ENCODE data around the gene UST. TPM values are rescaled to one million over a fixed set of nuclear protein-coding genes. Genes with fewer than 3 reads are reported as not detected.

The UST gene
- total and polyA plus RNA-seq, 4 donors = 0.24 to 2.7 (median 0.87) TPM

DNA sequence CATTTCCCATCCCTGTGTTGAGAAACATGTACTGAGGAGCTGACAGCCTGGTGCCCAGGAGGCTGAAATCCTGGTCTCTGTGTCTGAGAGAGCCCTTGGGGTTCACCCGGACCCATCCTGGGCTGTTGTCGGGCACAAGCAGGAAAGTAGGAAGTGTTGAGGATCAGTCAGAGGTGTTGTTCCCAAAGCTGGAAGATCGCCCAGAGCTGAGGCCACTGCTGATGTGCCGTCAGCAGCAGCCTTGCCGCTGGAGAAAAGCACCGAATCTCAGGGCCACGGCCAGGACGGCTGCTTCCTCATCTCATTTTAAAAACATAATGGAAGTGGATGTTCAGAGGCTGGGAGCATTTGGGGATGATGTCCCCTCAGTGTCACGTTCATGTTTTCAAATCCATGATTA lies 218.5 kb downstream of the UST start:
- H3K36me3 ChIP-seq (ENCODE audit: control insufficient read depth in 4 of 4, insufficient read depth in 3 of 4, low read depth in 1 of 4, low read length in 3 of 4) = no peaks in the 10 kb centered on the region
- H3K27me3 ChIP-seq (ENCODE audit: control insufficient read depth in 4 of 4, insufficient read depth in 4 of 4, low read length in 3 of 4) = no peaks in the 10 kb centered on the region
- no peak overlapping the region for H3K9ac ChIP-seq (ENCODE audit: low read depth in 1 of 2, low read length in 2 of 2)
- H3K9me3 ChIP-seq (ENCODE audit: control insufficient read depth in 4 of 4, low read length in 3 of 4) = no peaks in the 10 kb centered on the region
- WGBS = 88% methylated on average over 9 of the region's 9 CpGs
- no peaks in the 10 kb centered on the region for H3K4me1 ChIP-seq (ENCODE audit: control insufficient read depth in 4 of 4, insufficient read depth in 4 of 4, low read length in 3 of 4)
- no peak for DNase-seq (ENCODE audit: low spot score)
- H3K27ac ChIP-seq (ENCODE audit: low read depth in 1 of 2, low read length in 2 of 2) = no peak overlapping the region
- H3K4me3 ChIP-seq (ENCODE audit: low read depth in 1 of 3, low read length in 3 of 3) = no peak overlapping the region
- TF ChIP-seq SP1 (IDR thresholded peaks at IDR 0.05) = no peak
- TF ChIP-seq, protein P1, sequence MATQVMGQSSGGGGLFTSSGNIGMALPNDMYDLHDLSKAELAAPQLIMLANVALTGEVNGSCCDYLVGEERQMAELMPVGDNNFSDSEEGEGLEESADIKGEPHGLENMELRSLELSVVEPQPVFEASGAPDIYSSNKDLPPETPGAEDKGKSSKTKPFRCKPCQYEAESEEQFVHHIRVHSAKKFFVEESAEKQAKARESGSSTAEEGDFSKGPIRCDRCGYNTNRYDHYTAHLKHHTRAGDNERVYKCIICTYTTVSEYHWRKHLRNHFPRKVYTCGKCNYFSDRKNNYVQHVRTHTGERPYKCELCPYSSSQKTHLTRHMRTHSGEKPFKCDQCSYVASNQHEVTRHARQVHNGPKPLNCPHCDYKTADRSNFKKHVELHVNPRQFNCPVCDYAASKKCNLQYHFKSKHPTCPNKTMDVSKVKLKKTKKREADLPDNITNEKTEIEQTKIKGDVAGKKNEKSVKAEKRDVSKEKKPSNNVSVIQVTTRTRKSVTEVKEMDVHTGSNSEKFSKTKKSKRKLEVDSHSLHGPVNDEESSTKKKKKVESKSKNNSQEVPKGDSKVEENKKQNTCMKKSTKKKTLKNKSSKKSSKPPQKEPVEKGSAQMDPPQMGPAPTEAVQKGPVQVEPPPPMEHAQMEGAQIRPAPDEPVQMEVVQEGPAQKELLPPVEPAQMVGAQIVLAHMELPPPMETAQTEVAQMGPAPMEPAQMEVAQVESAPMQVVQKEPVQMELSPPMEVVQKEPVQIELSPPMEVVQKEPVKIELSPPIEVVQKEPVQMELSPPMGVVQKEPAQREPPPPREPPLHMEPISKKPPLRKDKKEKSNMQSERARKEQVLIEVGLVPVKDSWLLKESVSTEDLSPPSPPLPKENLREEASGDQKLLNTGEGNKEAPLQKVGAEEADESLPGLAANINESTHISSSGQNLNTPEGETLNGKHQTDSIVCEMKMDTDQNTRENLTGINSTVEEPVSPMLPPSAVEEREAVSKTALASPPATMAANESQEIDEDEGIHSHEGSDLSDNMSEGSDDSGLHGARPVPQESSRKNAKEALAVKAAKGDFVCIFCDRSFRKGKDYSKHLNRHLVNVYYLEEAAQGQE (IDR thresholded peaks at IDR 0.05) = no peak
- no peak for TF ChIP-seq CTCF (IDR thresholded peaks at IDR 0.05; ENCODE audit: low read depth, low read length, missing input control)
- no peak for TF ChIP-seq FOXA1 (IDR thresholded peaks at IDR 0.05)
- TF ChIP-seq YY1 (IDR thresholded peaks at IDR 0.05) = no peak
- TF ChIP-seq GABPA (IDR thresholded peaks at IDR 0.05 in 1 of 2, conservative IDR thresholded peaks at IDR 0.05 in 1 of 2) = no peak
- no peak for TF ChIP-seq ATF3 (IDR thresholded peaks at IDR 0.05)

- Histone ChIP-seq H3K4me3 (ENCODE audit: low read depth in 1 of 3, low read length in 3 of 3) (no peak overlapping the region), H3K36me3 (ENCODE audit: control insufficient read depth in 4 of 4, insufficient read depth in 3 of 4, low read depth in 1 of 4, low read length in 3 of 4) (no peaks in the 10 kb centered on the region), H3K27ac (ENCODE audit: low read depth in 1 of 2, low read length in 2 of 2) (no peak overlapping the region), H3K4me1 (ENCODE audit: control insufficient read depth in 4 of 4, insufficient read depth in 4 of 4, low read length in 3 of 4) (no peaks in the 10 kb centered on the region), H3K9ac (ENCODE audit: low read depth in 1 of 2, low read length in 2 of 2) (no peak overlapping the region), H3K27me3 (ENCODE audit: control insufficient read depth in 4 of 4, insufficient read depth in 4 of 4, low read length in 3 of 4) (peaks cover 0 to 5% (median 0%) of the 10 kb centered on the region in 4 donors), H3K9me3 (ENCODE audit: control insufficient read depth in 4 of 4, low read length in 3 of 4) (no peaks in the 10 kb centered on the region)
- WGBS = 66% methylated on average over 4 of the region's 4 CpGs
- TF ChIP-seq JUND (IDR thresholded peaks at IDR 0.05) = no peak
- no peak for TF ChIP-seq MAX (IDR thresholded peaks at IDR 0.05)
- TF ChIP-seq FOXA2 (IDR thresholded peaks at IDR 0.05) = no peak
- TF ChIP-seq FOXA1 (IDR thresholded peaks at IDR 0.05) = no peak
- TF ChIP-seq NR2F2 (IDR thresholded peaks at IDR 0.05) = no peak
- no peak for TF ChIP-seq ATF3 (IDR thresholded peaks at IDR 0.05)
- no peak for TF ChIP-seq RXRA (IDR thresholded peaks at IDR 0.05)
- DNase-seq (ENCODE audit: low spot score) = no peak
Observed at GRCh38 chr6:148967011-148967520, 220.2 kb downstream of the UST start.
